GM19397 (cell line): ENCODE data around the gene TAF5L.
"Not testable (repeated sequence)": the region's sequence is repeated elsewhere in the genome, so short reads cannot be mapped to it uniquely, and the experiment has no call there.

Experiments used
- ATAC-seq: cut with Tn5 transposase; IDR thresholded peaks from one replicate; pipeline ENCODE4 v1.9.1; 2021; ENCODE audit warnings: mild to moderate bottlenecking, moderate library complexity; ENCODE audit not compliant: unreplicated experiment

Gene TAF5L

GRCh38 chr1:229642970-229643369 is 17.0 kb upstream of the TAF5L start:
- no peak for ATAC-seq

- no peak for ATAC-seq
These were observed 16.5 kb upstream of the TAF5L start for GRCh38 chr1:229642376-229642775.

GRCh38 chr1:229641306-229641705 is 15.4 kb upstream of the TAF5L start:
- no peak for ATAC-seq

- no peak for ATAC-seq
These were observed 14.5 kb upstream of the TAF5L start for GRCh38 chr1:229640455-229640854.

- ATAC-seq: no peak
These were observed 11.8 kb upstream of the TAF5L start for GRCh38 chr1:229637746-229638145.

DNA sequence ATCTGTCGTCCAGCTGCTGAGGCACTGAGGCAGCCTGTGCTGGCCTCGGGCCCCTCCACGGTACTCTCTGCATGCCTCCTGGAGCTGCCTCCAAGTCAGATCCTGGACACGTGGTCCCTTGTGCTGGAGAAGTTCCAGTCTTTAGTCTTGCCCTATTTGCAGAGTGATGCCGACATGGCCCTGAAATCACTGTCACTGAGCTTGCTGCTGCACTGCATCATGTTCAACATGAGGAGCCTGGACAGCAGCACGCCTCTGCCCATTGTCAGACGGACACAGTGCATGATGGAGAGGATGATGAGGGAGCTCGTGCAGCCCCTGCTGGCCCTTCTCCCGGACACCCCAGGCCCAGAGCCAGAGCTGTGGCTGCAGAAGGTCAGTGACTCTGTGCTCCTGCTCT is 10.1 kb upstream of the TAF5L start:
- no peak for ATAC-seq

- no peak for ATAC-seq
These were observed 6.0 kb upstream of the TAF5L start for GRCh38 chr1:229631966-229632365.

DNA sequence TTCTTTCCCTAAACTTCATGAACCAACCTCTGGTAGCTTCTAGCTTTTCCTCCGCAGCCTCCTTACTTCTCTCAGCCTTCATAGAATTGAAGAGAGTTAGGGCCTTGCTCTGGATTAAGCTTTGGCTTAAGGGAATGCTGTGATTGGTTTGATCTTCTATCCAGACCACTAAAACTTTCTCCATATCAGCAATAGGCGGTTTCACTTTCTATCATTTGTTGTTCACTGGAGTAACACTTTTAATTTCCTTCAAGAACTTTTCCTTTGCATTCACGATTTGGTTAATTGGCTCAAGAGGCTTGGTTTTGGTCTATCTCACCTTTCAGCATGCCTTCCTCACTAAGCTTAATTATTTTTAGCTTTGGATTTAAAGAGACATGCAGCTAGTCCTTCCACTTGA is 5.2 kb upstream of the TAF5L start:
- ATAC-seq: no peak

DNA sequence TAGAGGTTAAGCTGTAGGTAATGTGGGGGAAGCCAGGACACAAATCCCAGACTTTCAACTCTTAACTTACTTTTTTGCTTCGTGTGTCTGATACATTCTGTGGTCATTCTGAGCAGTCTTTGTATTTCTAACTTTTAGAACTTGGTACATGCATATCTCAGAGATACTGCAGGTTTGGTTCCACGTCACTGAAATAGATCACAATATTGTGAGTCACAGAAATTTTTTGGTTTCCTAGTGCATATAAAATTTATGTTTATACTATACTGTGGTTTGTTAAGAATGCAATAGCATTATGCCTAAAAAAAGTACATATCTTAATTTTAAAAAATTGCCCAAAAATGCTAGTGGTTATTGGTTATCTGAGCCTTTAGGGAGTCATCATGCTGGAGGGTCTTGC is 3.3 kb upstream of the TAF5L start:
- ATAC-seq: no peak

DNA sequence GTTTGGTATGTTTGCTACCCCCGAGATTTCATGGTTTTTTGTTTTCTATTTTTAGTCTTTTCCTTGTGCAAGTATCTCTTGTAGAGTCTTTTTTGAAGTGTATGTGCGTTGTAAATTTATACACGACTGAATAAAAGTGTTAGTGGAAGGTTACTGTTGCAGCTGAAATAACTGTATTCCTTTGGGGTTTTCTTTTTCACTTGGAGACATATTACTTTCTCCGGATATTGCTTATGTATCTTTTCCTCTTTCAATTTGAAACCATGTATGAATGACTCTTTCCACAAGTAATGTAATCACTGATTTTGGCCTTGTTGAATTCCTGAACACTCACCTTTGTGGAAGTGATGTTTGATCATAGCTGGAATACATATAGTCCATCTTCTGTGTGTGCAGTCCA is 1.1 kb upstream of the TAF5L start:
- ATAC-seq: no peak

DNA sequence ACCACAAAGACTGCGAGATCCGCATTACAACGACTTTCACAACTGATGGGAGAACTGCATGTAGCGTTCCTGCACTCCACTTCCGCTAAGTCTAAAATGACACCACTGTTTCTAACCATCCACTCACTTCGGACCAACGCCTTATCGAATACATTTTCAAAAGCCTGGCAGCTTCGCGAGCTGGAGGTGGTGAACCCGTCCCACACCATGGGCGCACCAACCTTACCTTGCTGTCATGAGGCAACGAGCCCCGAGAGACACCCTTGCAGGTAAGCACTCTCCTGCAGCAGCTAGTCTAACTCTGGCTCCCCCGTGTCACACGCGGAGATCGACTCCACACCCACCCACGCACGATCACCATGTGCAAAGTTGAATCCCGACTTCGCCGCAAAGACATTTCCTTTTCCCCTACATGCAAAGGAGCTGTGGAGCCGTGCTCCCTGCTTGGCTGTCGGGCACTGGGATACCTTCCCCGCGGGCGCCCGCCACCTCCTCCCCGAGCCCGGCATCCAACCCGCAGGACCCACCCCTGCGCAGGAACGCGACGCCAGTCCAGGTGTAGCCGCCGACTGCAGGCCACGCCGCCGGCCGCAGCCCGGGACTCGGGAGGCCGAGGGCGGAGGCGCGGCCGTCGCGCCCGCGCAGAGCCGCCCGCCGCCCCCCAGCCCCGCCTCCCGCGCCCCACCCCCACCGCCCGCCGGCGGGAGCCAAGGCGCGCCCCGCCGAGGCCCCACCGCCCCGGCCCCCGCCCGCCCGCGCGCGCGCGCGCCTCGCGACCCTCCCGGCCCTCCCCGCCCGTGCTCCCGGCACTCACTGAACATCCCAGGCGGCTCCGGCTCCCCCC is 629 bp downstream of the TAF5L start:
- ATAC-seq: peak; percentile 39

GRCh38 chr1:229624521-229625070 is 1.3 kb downstream of the TAF5L start:
- ATAC-seq: no peak

GRCh38 chr1:229623838-229624237 is 2.1 kb downstream of the TAF5L start:
- ATAC-seq: no peak

GRCh38 chr1:229623225-229623624 is 2.7 kb downstream of the TAF5L start:
- no peak for ATAC-seq

- ATAC-seq: not testable (repeated sequence)
These were observed 3.2 kb downstream of the TAF5L start for GRCh38 chr1:229622641-229623120.

GRCh38 chr1:229621663-229622062 is 4.3 kb downstream of the TAF5L start:
- ATAC-seq: no peak

- no peak for ATAC-seq
These were observed 5.0 kb downstream of the TAF5L start for GRCh38 chr1:229620876-229621275.

GRCh38 chr1:229619614-229620013 is 6.3 kb downstream of the TAF5L start:
- no peak for ATAC-seq

- ATAC-seq: no peak
These were observed 6.9 kb downstream of the TAF5L start for GRCh38 chr1:229619002-229619401.

- ATAC-seq: no peak
These were observed 8.4 kb downstream of the TAF5L start for GRCh38 chr1:229617351-229618100.

GRCh38 chr1:229614701-229615100 is 11.2 kb downstream of the TAF5L start:
- no peak for ATAC-seq

DNA sequence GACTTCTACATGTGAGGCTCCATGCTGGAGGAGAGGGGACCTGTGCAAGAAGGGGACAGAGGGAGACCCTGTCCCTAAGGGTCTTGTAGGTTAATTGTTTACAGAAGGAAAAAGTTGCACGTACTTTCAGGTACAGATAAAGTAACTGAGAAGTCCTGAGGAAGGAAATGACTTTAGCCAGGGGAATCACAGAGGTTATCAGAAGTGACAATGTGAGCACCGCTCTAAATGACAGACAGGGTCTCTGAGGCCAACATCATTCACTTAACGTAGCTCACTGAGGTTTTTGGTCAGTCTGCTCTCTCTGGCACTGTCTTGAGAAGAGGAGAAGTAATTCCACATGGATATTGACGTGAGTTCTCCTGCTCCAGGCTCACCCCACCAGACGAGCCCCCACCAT is 12.0 kb downstream of the TAF5L start:
- ATAC-seq: no peak
